GM23338 (cell line): ENCODE data around the gene LTBP3. TPM values are rescaled to one million over a fixed set of nuclear protein-coding genes. Genes with fewer than 3 reads are reported as not detected.
A peak's percentile ranks its signal among the peaks of the same experiment; 100 is the strongest.

Experiments used
- ATAC-seq: fragments of 200-7000 bp; cut with Tn5 transposase; 3 replicates; pipeline ENCODE4 v1.9.1; 2020
- DNase-seq: peaks from one replicate; pipeline ENCODE4 v3.0.0-alpha.2; 2015; ENCODE audit warnings: low spot score
- H2AFZ ChIP-seq: fragments of 200-600 bp; sonication (generic); 2 replicates; pipeline ENCODE4 v1.8.0; 2016; ENCODE audit warnings: antibody characterized with exemption, mild to moderate bottlenecking, moderate library complexity
- H3F3A ChIP-seq: fragments of 200-600 bp; sonication (generic); replicated peaks from 2 replicates; pipeline ENCODE4 v1.8.0; 2017; ENCODE audit warnings: antibody characterized with exemption, mixed run types, low read depth
- H3K27ac ChIP-seq: fragments of 200-600 bp; sonication (generic); 2 replicates; pipeline ENCODE4 v1.6.1; 2016; ENCODE audit warnings: low read depth
- H3K27me3 ChIP-seq: fragments of 200-600 bp; sonication (generic); 2 replicates; pipeline ENCODE4 v1.8.0; 2016; ENCODE audit warnings: mild to moderate bottlenecking, mixed run types, moderate library complexity; ENCODE audit not compliant: insufficient read depth
- H3K36me3 ChIP-seq: fragments of 200-600 bp; sonication (generic); 2 replicates; pipeline ENCODE4 v1.8.0; 2016; ENCODE audit warnings: mild to moderate bottlenecking; ENCODE audit not compliant: insufficient read depth
- H3K4me1 ChIP-seq: fragments of 200-600 bp; sonication (generic); 2 replicates; pipeline ENCODE4 v1.8.0; 2016; ENCODE audit warnings: mild to moderate bottlenecking, moderate library complexity; ENCODE audit not compliant: insufficient read depth
- H3K4me2 ChIP-seq: fragments of 200-600 bp; sonication (generic); 2 replicates; pipeline ENCODE4 v1.7.1; 2017; ENCODE audit warnings: mixed run types
- H3K4me3 ChIP-seq: fragments of 200-600 bp; sonication (generic); 2 replicates; pipeline ENCODE4 v1.6.1; 2016; ENCODE audit warnings: mixed run types
- H3K79me2 ChIP-seq: fragments of 200-600 bp; sonication (generic); replicated peaks from 2 replicates; pipeline ENCODE4 v1.8.0; 2017; ENCODE audit warnings: mild to moderate bottlenecking; ENCODE audit not compliant: insufficient read depth
- H3K9me2 ChIP-seq: fragments of 200-600 bp; sonication (generic); 2 replicates; pipeline ENCODE4 v1.8.0; 2017; ENCODE audit not compliant: insufficient read depth
- H4K20me1 ChIP-seq: fragments of 200-600 bp; sonication (generic); replicated peaks from 2 replicates; pipeline ENCODE4 v1.8.0; 2017; ENCODE audit warnings: mild to moderate bottlenecking; ENCODE audit not compliant: insufficient read depth
- H3K27ac Mint-ChIP-seq: 2 replicates; pipeline ENCODE4 v1.8.0; 2020; ENCODE audit warnings: inconsistent platforms, mild to moderate bottlenecking, moderate library complexity, mixed read lengths
- H3K27me3 Mint-ChIP-seq: 3 replicates; pipeline ENCODE4 v1.8.0; 2022; ENCODE audit warnings: low read depth, mild to moderate bottlenecking, moderate library complexity, mixed read lengths, inconsistent platforms; ENCODE audit not compliant: insufficient read depth, poor library complexity
- H3K36me3 Mint-ChIP-seq: 3 replicates; pipeline ENCODE4 v1.8.0; 2021; ENCODE audit warnings: low read depth, mild to moderate bottlenecking, inconsistent platforms, moderate library complexity, mixed read lengths
- H3K4me1 Mint-ChIP-seq: 3 replicates; pipeline ENCODE4 v1.8.0; 2020; ENCODE audit warnings: mild to moderate bottlenecking, inconsistent platforms, mixed read lengths
- H3K4me3 Mint-ChIP-seq: 3 replicates; pipeline ENCODE4 v1.8.0; 2021; ENCODE audit warnings: moderate library complexity, mild to moderate bottlenecking, inconsistent platforms, mixed read lengths
- H3K9me3 Mint-ChIP-seq: 3 replicates; pipeline ENCODE4 v1.8.0; 2020; ENCODE audit warnings: moderate library complexity, mild to moderate bottlenecking, inconsistent platforms, mixed read lengths
- CREB1 ChIP-seq: fragments of 250-450 bp; sonication (Bioruptor Pico); IDR thresholded peaks from 2 replicates; pipeline ENCODE4 v1.5.0; 2020; ENCODE audit warnings: low read depth, mild to moderate bottlenecking, moderate library complexity
- EZH2phosphoT487 ChIP-seq: fragments of 200-600 bp; sonication (generic); IDR thresholded peaks from one replicate; pipeline ENCODE4 v1.8.1; 2018; ENCODE audit warnings: antibody characterized with exemption; ENCODE audit not compliant: unreplicated experiment
- NANOG ChIP-seq: IDR thresholded peaks from 2 replicates; pipeline ENCODE4 v1.6.1; 2016; ENCODE audit warnings: antibody characterized with exemption, borderline replicate concordance
- STAT1 ChIP-seq: IDR thresholded peaks from one replicate; pipeline ENCODE4 v1.6.1; 2016; ENCODE audit warnings: antibody characterized with exemption; ENCODE audit not compliant: unreplicated experiment
- ZNF114 ChIP-seq: fragments of 250-450 bp; sonication (Bioruptor Pico); IDR thresholded peaks from 2 replicates; pipeline ENCODE4 v1.5.0; 2020; ENCODE audit warnings: mild to moderate bottlenecking, moderate library complexity
- ZNF331 ChIP-seq: fragments of 250-450 bp; sonication (Bioruptor Pico); IDR thresholded peaks from 2 replicates; pipeline ENCODE4 v1.5.0; 2020; ENCODE audit warnings: low read depth, mild to moderate bottlenecking, moderate library complexity
- polyA plus RNA-seq: library from polyadenylated mRNA; unstranded; fragments of >200 nt; fragmentation: Nextera tagmentation; extraction: Ambion mirVana; gene quantifications from 2 replicates; pipeline ENCODE4 v1.2.1, GENCODE V29; 2016
- total RNA-seq: library from RNA; depleted of rRNA; stranded (reverse); fragments of >200 nt; shearing (Covaris generic); gene quantifications from 2 replicates; pipeline ENCODE4 v1.2.3, GENCODE V29; 2014
- TF ChIP-seq, protein P1 (sequence below): fragments of 250-450 bp; sonication (Bioruptor Pico); IDR thresholded peaks from 2 replicates; pipeline ENCODE4 v1.5.0; 2020; ENCODE audit warnings: mild to moderate bottlenecking, moderate library complexity
- TF ChIP-seq, protein P2 (sequence below): IDR thresholded peaks from 2 replicates; pipeline ENCODE4 v1.6.1; 2016; ENCODE audit warnings: antibody characterized with exemption
- TF ChIP-seq, protein P3 (sequence below), 2 experiments: fragments of 200-600 bp in 1 of 2; sonication (generic) in 1 of 2; conservative IDR thresholded peaks; 2 replicates each; pipeline versions ENCODE4 v1.5.1 to v1.6.1; 2016 to 2017; ENCODE audit warnings: antibody characterized with exemption in 2 of 2, low read depth in 2 of 2, mild to moderate bottlenecking in 2 of 2, moderate library complexity in 1 of 2

The LTBP3 gene
- total and polyA plus RNA-seq, 2 experiments from 2014 or later = 9.5 to 29.2 TPM

DNA sequence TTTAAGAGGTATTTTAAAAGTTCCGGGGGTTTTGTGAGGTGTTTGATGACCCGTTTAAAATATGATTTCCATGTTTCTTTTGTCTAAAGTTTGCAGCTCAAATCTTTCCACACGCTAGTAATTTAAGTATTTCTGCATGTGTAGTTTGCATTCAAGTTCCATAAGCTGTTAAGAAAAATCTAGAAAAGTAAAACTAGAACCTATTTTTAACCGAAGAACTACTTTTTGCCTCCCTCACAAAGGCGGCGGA lies 59.5 kb downstream of the LTBP3 start:
- peaks cover 24% of the 10 kb centered on the region for H3K4me1 Mint-ChIP-seq
- Histone ChIP-seq H3K79me2 (peaks cover 56% of the 10 kb centered on the region), H4K20me1 (peaks cover 43% of the 10 kb centered on the region), H3K4me1 (peaks cover 23% of the 10 kb centered on the region), H3K4me3 (peak overlapping the region; percentile 65), H3K27me3 (no peaks in the 10 kb centered on the region), H3K36me3 (peaks cover 30% of the 10 kb centered on the region), H3K4me2 (peak overlapping the region; percentile 84), H3K27ac (peak overlapping the region; percentile 100), H2AFZ (no peak overlapping the region), H3F3A (peaks cover 47% of the 10 kb centered on the region), H3K9me2 (no peaks in the 10 kb centered on the region)
- H3K27ac Mint-ChIP-seq = no peak overlapping the region
- peaks cover 20% of the 10 kb centered on the region for H3K27me3 Mint-ChIP-seq
- no peak overlapping the region for H3K4me3 Mint-ChIP-seq
- peaks cover 8% of the 10 kb centered on the region; the same call in 2 of the 3 replicates for H3K9me3 Mint-ChIP-seq
- ATAC-seq (no peak), DNase-seq (no peak)
- no peaks in the 10 kb centered on the region; the same call in 2 of the 3 replicates for H3K36me3 Mint-ChIP-seq
- TF ChIP-seq, protein P1, sequence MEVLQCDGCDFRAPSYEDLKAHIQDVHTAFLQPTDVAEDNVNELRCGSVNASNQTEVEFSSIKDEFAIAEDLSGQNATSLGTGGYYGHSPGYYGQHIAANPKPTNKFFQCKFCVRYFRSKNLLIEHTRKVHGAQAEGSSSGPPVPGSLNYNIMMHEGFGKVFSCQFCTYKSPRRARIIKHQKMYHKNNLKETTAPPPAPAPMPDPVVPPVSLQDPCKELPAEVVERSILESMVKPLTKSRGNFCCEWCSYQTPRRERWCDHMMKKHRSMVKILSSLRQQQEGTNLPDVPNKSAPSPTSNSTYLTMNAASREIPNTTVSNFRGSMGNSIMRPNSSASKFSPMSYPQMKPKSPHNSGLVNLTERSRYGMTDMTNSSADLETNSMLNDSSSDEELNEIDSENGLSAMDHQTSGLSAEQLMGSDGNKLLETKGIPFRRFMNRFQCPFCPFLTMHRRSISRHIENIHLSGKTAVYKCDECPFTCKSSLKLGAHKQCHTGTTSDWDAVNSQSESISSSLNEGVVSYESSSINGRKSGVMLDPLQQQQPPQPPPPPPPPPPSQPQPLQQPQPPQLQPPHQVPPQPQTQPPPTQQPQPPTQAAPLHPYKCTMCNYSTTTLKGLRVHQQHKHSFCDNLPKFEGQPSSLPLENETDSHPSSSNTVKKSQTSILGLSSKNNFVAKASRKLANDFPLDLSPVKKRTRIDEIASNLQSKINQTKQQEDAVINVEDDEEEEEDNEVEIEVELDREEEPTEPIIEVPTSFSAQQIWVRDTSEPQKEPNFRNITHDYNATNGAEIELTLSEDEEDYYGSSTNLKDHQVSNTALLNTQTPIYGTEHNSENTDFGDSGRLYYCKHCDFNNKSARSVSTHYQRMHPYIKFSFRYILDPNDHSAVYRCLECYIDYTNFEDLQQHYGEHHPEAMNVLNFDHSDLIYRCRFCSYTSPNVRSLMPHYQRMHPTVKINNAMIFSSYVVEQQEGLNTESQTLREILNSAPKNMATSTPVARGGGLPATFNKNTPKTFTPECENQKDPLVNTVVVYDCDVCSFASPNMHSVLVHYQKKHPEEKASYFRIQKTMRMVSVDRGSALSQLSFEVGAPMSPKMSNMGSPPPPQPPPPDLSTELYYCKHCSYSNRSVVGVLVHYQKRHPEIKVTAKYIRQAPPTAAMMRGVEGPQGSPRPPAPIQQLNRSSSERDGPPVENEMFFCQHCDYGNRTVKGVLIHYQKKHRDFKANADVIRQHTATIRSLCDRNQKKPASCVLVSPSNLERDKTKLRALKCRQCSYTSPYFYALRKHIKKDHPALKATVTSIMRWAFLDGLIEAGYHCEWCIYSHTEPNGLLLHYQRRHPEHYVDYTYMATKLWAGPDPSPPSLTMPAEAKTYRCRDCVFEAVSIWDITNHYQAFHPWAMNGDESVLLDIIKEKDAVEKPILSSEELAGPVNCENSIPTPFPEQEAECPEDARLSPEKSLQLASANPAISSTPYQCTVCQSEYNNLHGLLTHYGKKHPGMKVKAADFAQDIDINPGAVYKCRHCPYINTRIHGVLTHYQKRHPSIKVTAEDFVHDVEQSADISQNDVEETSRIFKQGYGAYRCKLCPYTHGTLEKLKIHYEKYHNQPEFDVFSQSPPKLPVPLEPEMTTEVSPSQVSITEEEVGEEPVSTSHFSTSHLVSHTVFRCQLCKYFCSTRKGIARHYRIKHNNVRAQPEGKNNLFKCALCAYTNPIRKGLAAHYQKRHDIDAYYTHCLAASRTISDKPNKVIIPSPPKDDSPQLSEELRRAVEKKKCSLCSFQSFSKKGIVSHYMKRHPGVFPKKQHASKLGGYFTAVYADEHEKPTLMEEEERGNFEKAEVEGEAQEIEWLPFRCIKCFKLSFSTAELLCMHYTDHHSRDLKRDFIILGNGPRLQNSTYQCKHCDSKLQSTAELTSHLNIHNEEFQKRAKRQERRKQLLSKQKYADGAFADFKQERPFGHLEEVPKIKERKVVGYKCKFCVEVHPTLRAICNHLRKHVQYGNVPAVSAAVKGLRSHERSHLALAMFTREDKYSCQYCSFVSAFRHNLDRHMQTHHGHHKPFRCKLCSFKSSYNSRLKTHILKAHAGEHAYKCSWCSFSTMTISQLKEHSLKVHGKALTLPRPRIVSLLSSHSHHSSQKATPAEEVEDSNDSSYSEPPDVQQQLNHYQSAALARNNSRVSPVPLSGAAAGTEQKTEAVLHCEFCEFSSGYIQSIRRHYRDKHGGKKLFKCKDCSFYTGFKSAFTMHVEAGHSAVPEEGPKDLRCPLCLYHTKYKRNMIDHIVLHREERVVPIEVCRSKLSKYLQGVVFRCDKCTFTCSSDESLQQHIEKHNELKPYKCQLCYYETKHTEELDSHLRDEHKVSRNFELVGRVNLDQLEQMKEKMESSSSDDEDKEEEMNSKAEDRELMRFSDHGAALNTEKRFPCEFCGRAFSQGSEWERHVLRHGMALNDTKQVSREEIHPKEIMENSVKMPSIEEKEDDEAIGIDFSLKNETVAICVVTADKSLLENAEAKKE (CRISPR knock-in tag) = no peak
- TF ChIP-seq ZNF114 (CRISPR knock-in tag) (no peak), STAT1 (no peak), NANOG (0 out of 2 replicates have a peak, but pooled peaks have one; percentile 7), ZNF331 (CRISPR knock-in tag) (no peak), CREB1 (no peak), EZH2phosphoT487 (no peak)
- TF ChIP-seq, protein P2, sequence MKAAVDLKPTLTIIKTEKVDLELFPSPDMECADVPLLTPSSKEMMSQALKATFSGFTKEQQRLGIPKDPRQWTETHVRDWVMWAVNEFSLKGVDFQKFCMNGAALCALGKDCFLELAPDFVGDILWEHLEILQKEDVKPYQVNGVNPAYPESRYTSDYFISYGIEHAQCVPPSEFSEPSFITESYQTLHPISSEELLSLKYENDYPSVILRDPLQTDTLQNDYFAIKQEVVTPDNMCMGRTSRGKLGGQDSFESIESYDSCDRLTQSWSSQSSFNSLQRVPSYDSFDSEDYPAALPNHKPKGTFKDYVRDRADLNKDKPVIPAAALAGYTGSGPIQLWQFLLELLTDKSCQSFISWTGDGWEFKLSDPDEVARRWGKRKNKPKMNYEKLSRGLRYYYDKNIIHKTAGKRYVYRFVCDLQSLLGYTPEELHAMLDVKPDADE = no peak
- TF ChIP-seq, protein P3, sequence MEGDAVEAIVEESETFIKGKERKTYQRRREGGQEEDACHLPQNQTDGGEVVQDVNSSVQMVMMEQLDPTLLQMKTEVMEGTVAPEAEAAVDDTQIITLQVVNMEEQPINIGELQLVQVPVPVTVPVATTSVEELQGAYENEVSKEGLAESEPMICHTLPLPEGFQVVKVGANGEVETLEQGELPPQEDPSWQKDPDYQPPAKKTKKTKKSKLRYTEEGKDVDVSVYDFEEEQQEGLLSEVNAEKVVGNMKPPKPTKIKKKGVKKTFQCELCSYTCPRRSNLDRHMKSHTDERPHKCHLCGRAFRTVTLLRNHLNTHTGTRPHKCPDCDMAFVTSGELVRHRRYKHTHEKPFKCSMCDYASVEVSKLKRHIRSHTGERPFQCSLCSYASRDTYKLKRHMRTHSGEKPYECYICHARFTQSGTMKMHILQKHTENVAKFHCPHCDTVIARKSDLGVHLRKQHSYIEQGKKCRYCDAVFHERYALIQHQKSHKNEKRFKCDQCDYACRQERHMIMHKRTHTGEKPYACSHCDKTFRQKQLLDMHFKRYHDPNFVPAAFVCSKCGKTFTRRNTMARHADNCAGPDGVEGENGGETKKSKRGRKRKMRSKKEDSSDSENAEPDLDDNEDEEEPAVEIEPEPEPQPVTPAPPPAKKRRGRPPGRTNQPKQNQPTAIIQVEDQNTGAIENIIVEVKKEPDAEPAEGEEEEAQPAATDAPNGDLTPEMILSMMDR (conservative IDR thresholded peaks at IDR 0.05; ENCODE audit: low read depth in 2 of 2) = no peak
